ENCODE measurements around the gene CALM3. TPM values are rescaled to one million over a fixed set of nuclear protein-coding genes. Genes with fewer than 3 reads are reported as not detected.
A peak's percentile ranks its signal among the peaks of the same experiment; 100 is the strongest.

The CALM3 gene
- total and polyA plus RNA-seq, 4 experiments from 2014 or later = 169 to 212 (median 191) TPM

DNA sequence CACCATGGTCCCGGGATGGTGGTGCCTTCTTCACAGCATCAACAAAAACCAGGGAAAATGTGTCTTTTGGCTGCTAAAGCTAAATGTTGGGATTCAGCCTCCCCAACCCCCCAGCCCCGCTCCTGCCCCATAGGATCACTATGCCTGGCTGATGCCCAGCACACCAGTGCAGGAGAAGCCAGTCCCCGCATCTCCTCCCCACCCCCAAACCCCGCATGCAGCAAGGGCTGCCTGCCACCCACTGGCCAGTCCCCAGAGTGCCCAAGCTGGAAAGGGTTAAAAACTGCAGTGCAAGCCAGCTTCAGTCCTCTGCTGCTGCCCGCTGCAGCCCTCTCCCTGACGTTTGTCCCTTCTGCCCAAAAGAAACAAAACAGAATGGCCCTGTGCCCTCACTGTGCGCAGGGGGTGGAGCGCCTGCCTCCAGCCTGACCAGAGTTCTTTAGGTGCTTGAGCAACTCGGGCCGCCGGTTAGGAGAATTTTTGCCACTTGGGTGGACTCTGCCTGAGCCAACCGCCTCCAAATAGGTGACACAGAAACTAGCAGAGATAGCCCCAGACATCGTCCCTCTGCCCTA, 3.7 kb downstream of the CALM3 start:
- Histone ChIP-seq H3K36me3 (ENCODE audit: insufficient read depth, low read length) (peaks cover 46% of the 10 kb centered on the region), H3K4me3 (ENCODE audit: low read length in 2 of 2) (no peak overlapping the region), H3K27me3 (ENCODE audit: insufficient read depth, low read length) (no peaks in the 10 kb centered on the region), H3K4me1 (ENCODE audit: insufficient read depth, low read length) (peaks cover 45% of the 10 kb centered on the region), H3K27ac (ENCODE audit: low read depth, low read length) (peak overlapping the region; percentile 97), H3K9me3 (ENCODE audit: control insufficient read depth in 1 of 2, low read length in 2 of 2) (no peaks in the 10 kb centered on the region)
- intact Hi-C loops (cut with micrococcal nuclease) = no loop called here
- POLR2A ChIA-PET (ENCODE audit: partially characterized antibody) = interaction anchor here (8.3 kb wide), 1 partner anchor 10 kb away, joined by 301 read pairs; no protein-coding TSS in a partner anchor
- CTCF ChIA-PET (ENCODE audit: partially characterized antibody) = interaction anchor here (4.2 kb wide), 1 partner anchor 57 kb away, joined by 16 read pairs; the partner anchor contains the start of gene DACT3
- DNase-seq = no peak
- H3K27me3 Mint-ChIP-seq = peaks cover 0 to 4% of the 10 kb centered on the region in 2 donors
- H3K36me3 Mint-ChIP-seq = peaks cover 26 to 63% of the 10 kb centered on the region in 2 donors
- H3K4me3 Mint-ChIP-seq = no peak overlapping the region
- H3K9me3 Mint-ChIP-seq = peaks cover 0 to 2% (median 0%) of the 10 kb centered on the region in 8 donors
- peaks cover 17 to 74% (median 50%) of the 10 kb centered on the region in 4 donors for H3K4me1 Mint-ChIP-seq
- peak overlapping the region in 4 of 7 donors; percentile 23 to 65 (median 44) for H3K27ac Mint-ChIP-seq

- DNase-seq = peak in 1 of 5 donors; percentile 29
- no peaks in the 10 kb centered on the region for H3K9me3 ChIP-seq (ENCODE audit: control insufficient read depth in 1 of 2, low read length in 2 of 2)
- CTCF ChIA-PET (ENCODE audit: partially characterized antibody) = interaction anchor here (0.8 to 4.2 kb wide), 3 partner anchors 10 to 99 kb away, joined by 3 to 16 read pairs (median 4); partner anchors contain the start of gene DACT3
- H3K36me3 Mint-ChIP-seq = peaks cover 31 to 63% of the 10 kb centered on the region in 2 donors
- H3K27me3 ChIP-seq (ENCODE audit: insufficient read depth, low read length) = no peaks in the 10 kb centered on the region
- peaks cover 19 to 74% (median 50%) of the 10 kb centered on the region in 4 donors for H3K4me1 Mint-ChIP-seq
- H3K27me3 Mint-ChIP-seq = peaks cover 0 to 4% of the 10 kb centered on the region in 2 donors
- POLR2A ChIA-PET (ENCODE audit: partially characterized antibody) = interaction anchor here (8.3 kb wide), 1 partner anchor 9 kb away, joined by 301 read pairs; no protein-coding TSS in a partner anchor
- no peak overlapping the region for H3K27ac ChIP-seq (ENCODE audit: low read depth, low read length)
- peaks cover 49% of the 10 kb centered on the region for H3K36me3 ChIP-seq (ENCODE audit: insufficient read depth, low read length)
- H3K9me3 Mint-ChIP-seq = peaks cover 0 to 2% (median 0%) of the 10 kb centered on the region in 8 donors
- peak overlapping the region in 3 of 7 donors; percentile 22 to 65 (median 52) for H3K27ac Mint-ChIP-seq
- H3K4me3 Mint-ChIP-seq = peak overlapping the region in 2 of 8 donors; percentile 30 to 52
- peaks cover 44% of the 10 kb centered on the region for H3K4me1 ChIP-seq (ENCODE audit: insufficient read depth, low read length)
- intact Hi-C loops (cut with micrococcal nuclease) = no loop called here
- no peak overlapping the region for H3K4me3 ChIP-seq (ENCODE audit: low read length in 2 of 2)
Measured at GRCh38 chr19:46605356-46605821, 4.3 kb downstream of the CALM3 start.

GRCh38 chr19:46606019-46606418, 4.9 kb downstream of the CALM3 start:
- peaks cover 49% of the 10 kb centered on the region for H3K4me1 ChIP-seq (ENCODE audit: insufficient read depth, low read length)
- peak in 1 of 5 donors; percentile 28 for DNase-seq
- H3K9me3 ChIP-seq (ENCODE audit: control insufficient read depth in 1 of 2, low read length in 2 of 2) = no peaks in the 10 kb centered on the region
- Mint-ChIP-seq H3K27ac (peak overlapping the region in 5 of 7 donors; percentile 5 to 65 (median 52)), H3K4me1 (peaks cover 26 to 76% (median 53%) of the 10 kb centered on the region in 4 donors), H3K9me3 (no peaks in the 10 kb centered on the region), H3K4me3 (peak overlapping the region in 2 of 8 donors; percentile 30 to 52), H3K27me3 (no peaks in the 10 kb centered on the region), H3K36me3 (peaks cover 35 to 63% of the 10 kb centered on the region in 2 donors)
- intact Hi-C loops (cut with micrococcal nuclease) = no loop called here
- ChIA-PET POLR2A (ENCODE audit: partially characterized antibody) (no interaction called here), CTCF (ENCODE audit: partially characterized antibody) (interaction anchor here (0.8 to 4.2 kb wide), 4 partner anchors 9 to 99 kb away, joined by 3 to 16 read pairs (median 4); partner anchors contain the start of gene DACT3)
- H3K36me3 ChIP-seq (ENCODE audit: insufficient read depth, low read length) = peaks cover 49% of the 10 kb centered on the region
- H3K27ac ChIP-seq (ENCODE audit: low read depth, low read length) = no peak overlapping the region
- no peaks in the 10 kb centered on the region for H3K27me3 ChIP-seq (ENCODE audit: insufficient read depth, low read length)
- H3K4me3 ChIP-seq (ENCODE audit: low read length in 2 of 2) = no peak overlapping the region

DNA sequence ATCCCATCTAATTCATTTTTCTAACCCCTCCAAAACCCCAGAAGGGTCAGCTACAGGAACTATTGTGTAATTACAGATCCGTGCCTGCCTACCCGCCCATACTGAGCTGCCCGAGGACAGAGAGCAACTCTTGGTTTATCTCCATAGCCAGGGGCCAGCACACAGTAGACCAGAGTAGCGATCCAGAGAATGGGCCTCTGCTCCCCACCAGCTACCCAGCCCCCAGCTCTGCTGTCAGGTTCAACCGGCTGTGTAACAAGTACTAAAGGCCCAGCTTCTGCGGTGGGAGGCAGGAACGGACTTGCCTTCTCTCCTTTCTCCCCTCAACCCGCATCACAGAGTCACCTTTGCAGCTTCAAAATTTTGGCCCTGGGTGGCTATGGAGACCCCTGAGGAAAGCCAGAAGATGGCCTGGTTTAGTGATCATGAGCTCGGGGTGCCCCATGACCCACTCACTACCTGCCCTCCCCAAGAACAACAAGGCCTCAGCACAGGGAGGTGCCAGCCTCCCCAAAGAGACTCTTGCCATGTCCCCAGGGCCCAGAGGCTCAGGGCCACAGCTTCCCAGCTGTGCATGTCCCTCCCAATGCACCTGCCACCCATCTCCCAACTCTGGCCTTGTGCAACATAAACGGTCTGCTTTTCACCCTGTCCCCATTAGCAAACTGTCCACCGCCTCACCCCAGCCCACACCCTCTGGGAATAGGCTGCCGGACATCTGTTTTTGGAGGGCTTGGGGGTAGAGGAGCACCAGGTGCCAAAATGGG, 5.7 kb downstream of the CALM3 start:
- Mint-ChIP-seq H3K36me3 (peaks cover 35 to 64% of the 10 kb centered on the region in 2 donors), H3K27me3 (no peaks in the 10 kb centered on the region), H3K4me3 (no peak overlapping the region), H3K4me1 (peaks cover 34 to 84% (median 58%) of the 10 kb centered on the region in 4 donors), H3K9me3 (no peaks in the 10 kb centered on the region), H3K27ac (peak overlapping the region in 3 of 7 donors; percentile 6 to 60 (median 53))
- H3K4me3 ChIP-seq (ENCODE audit: low read length in 2 of 2) = no peak overlapping the region
- ChIA-PET POLR2A (ENCODE audit: partially characterized antibody) (no interaction called here), CTCF (ENCODE audit: partially characterized antibody) (interaction anchor here (0.5 to 4.2 kb wide), 4 partner anchors 10 to 98 kb away, joined by 4 to 16 read pairs (median 5); partner anchors contain the start of gene DACT3)
- peaks cover 49% of the 10 kb centered on the region for H3K36me3 ChIP-seq (ENCODE audit: insufficient read depth, low read length)
- no peak overlapping the region for H3K27ac ChIP-seq (ENCODE audit: low read depth, low read length)
- H3K4me1 ChIP-seq (ENCODE audit: insufficient read depth, low read length) = peaks cover 58% of the 10 kb centered on the region
- intact Hi-C loops (cut with micrococcal nuclease) = no loop called here
- peak in 1 of 5 donors; percentile 20 for DNase-seq
- H3K9me3 ChIP-seq (ENCODE audit: control insufficient read depth in 1 of 2, low read length in 2 of 2) = no peaks in the 10 kb centered on the region
- no peaks in the 10 kb centered on the region for H3K27me3 ChIP-seq (ENCODE audit: insufficient read depth, low read length)

DNA sequence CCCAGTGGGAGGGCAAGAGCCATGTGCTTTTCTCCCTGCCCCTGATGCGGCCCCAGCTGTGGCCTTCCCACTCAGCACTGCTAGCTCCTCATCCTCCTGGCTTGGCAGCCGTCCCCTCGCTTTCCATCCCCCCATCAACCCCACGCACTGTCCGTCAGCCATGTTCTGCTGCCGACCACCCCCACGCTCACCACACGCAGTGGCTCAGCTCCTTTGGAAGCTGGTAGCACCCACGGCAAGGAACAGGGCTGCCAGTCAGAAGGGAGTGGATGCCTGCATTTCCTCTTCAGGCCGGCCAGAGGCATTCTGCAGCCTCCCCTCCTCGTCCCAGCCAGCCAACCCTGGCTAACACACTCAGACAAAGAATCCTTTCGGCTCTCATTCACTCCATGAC, 6.3 kb downstream of the CALM3 start:
- Mint-ChIP-seq H3K9me3 (no peaks in the 10 kb centered on the region), H3K27ac (peak overlapping the region in 1 of 7 donors; percentile 60), H3K27me3 (no peaks in the 10 kb centered on the region), H3K4me3 (no peak overlapping the region), H3K4me1 (peaks cover 40 to 85% (median 58%) of the 10 kb centered on the region in 4 donors), H3K36me3 (peaks cover 35 to 60% of the 10 kb centered on the region in 2 donors)
- H3K4me1 ChIP-seq (ENCODE audit: insufficient read depth, low read length) = peaks cover 61% of the 10 kb centered on the region
- intact Hi-C loops (cut with micrococcal nuclease) = no loop called here
- H3K27ac ChIP-seq (ENCODE audit: low read depth, low read length) = no peak overlapping the region
- no peak for DNase-seq
- CTCF ChIA-PET (ENCODE audit: partially characterized antibody) = interaction anchor here (0.5 to 4.2 kb wide), 4 partner anchors 9 to 64 kb away, joined by 3 to 16 read pairs (median 5); partner anchors contain the start of gene DACT3
- peaks cover 49% of the 10 kb centered on the region for H3K36me3 ChIP-seq (ENCODE audit: insufficient read depth, low read length)
- no peaks in the 10 kb centered on the region for H3K27me3 ChIP-seq (ENCODE audit: insufficient read depth, low read length)
- H3K4me3 ChIP-seq (ENCODE audit: low read length in 2 of 2) = no peak overlapping the region
- POLR2A ChIA-PET (ENCODE audit: partially characterized antibody) = interaction anchor here (0.5 to 0.9 kb wide), 2 partner anchors 11 to 54 kb away, joined by 5 to 6 read pairs; partner anchors contain the start of gene DACT3
- no peaks in the 10 kb centered on the region for H3K9me3 ChIP-seq (ENCODE audit: control insufficient read depth in 1 of 2, low read length in 2 of 2)

GRCh38 chr19:46608178-46608577, 7.0 kb downstream of the CALM3 start:
- no peak overlapping the region for H3K4me3 ChIP-seq (ENCODE audit: low read length in 2 of 2)
- Mint-ChIP-seq H3K36me3 (peaks cover 35 to 56% of the 10 kb centered on the region in 2 donors), H3K4me3 (no peak overlapping the region), H3K9me3 (peaks cover 0 to 2% (median 0%) of the 10 kb centered on the region in 8 donors), H3K4me1 (peaks cover 39 to 82% (median 56%) of the 10 kb centered on the region in 4 donors), H3K27ac (peak overlapping the region in 5 of 7 donors; percentile 13 to 80 (median 60)), H3K27me3 (no peaks in the 10 kb centered on the region)
- H3K27ac ChIP-seq (ENCODE audit: low read depth, low read length) = no peak overlapping the region
- DNase-seq = no peak
- POLR2A ChIA-PET (ENCODE audit: partially characterized antibody) = interaction anchor here (0.9 kb wide), 2 partner anchors 10 to 53 kb away, joined by 3 to 5 read pairs; partner anchors contain the start of gene DACT3
- peaks cover 49% of the 10 kb centered on the region for H3K36me3 ChIP-seq (ENCODE audit: insufficient read depth, low read length)
- intact Hi-C loops (cut with micrococcal nuclease) = no loop called here
- H3K27me3 ChIP-seq (ENCODE audit: insufficient read depth, low read length) = no peaks in the 10 kb centered on the region
- CTCF ChIA-PET (ENCODE audit: partially characterized antibody) = interaction anchor here (0.8 to 4.2 kb wide), 2 partner anchors 10 to 53 kb away, joined by 3 to 16 read pairs; partner anchors contain the start of gene DACT3
- H3K9me3 ChIP-seq (ENCODE audit: control insufficient read depth in 1 of 2, low read length in 2 of 2) = no peaks in the 10 kb centered on the region
- H3K4me1 ChIP-seq (ENCODE audit: insufficient read depth, low read length) = peaks cover 58% of the 10 kb centered on the region
